HG03354 (cell line): ENCODE data around the gene APOC1.

Experiments used
- ATAC-seq: cut with Tn5 transposase; IDR thresholded peaks from one replicate; pipeline ENCODE4 v1.9.1; 2021; ENCODE audit warnings: mild to moderate bottlenecking; ENCODE audit not compliant: unreplicated experiment, poor library complexity, severe bottlenecking

APOC1 gene

DNA sequence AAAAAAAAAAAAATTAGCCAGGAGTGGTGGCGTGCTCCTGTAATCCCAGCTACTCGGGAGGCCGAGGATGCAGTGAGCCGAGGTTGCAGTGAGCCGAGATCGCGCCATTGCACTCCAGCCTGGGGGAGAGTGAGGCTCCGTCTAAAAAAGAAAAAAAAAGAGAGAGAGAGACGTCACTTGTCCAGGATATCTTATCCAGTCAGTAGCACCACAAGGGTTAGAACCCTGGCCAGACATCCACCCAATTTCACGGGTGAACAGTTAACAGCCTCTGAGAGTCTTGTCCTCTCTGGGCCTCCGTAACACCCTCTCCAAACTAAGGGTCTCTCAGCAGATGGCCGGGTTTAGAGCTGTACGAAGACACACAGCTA lies 39.9 kb downstream of the APOC1 start:
- peak; percentile 3 for ATAC-seq

GRCh38 chr19:44954649-44955504 lies 40.5 kb downstream of the APOC1 start, which contains the start of gene CLPTM1:
TSS of gene CLPTM1 (plus strand) at chr19:44955380. CDS start at chr19:44955396, 16 bp downstream.
- ATAC-seq = peak; percentile 83

DNA sequence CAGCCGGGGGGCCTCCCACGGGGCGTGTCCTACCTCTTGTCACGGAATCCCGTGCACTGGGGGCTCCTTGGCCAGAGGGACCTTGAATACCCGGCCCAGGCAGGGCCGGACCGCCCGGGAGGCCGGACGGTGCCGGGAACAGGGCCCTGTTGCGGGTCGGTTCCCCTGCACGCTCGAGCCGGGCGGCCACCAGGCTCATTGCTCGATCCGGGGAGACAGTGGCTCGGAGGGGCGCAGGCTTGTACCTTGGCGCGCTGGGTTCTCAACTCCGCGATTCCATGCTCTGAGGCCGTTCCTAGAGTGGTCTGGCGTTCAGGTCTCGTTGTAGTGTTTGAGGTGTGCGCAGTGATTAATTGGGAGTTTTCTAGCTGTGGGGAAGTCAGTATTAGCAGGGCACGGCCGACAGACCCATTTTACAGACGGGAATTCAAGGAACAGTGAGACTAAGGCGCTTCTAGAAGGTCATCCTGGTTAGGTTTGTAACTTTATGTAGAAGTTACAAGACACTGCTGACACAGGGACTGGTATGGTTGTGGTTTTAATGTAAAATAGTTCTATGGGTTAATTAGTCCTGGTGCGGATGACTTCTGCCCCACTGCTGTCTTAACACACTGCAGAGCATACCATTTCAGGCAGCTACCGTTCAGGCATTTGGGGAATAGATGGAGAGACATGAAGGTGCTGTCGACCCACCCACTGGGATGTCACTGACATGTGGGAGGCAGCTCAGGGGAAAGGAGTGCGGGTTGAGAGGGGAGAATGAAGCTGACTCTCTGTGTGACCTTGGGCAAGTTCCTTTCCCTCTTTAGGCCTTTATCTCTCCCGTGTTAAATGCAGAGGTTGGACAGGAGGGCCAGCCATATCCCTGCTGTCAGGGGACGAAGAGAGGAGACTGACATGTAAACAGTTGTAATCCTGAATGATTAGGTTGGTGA lies 41.4 kb downstream of the APOC1 start:
- no peak for ATAC-seq

GRCh38 chr19:44957526-44957925 lies 43.1 kb downstream of the APOC1 start:
- no peak for ATAC-seq

- no peak for ATAC-seq
These were observed 43.7 kb downstream of the APOC1 start for GRCh38 chr19:44958090-44958489.

- no peak for ATAC-seq
These were observed 45.3 kb downstream of the APOC1 start for GRCh38 chr19:44959691-44960090.

GRCh38 chr19:44960906-44961728 lies 46.7 kb downstream of the APOC1 start:
- ATAC-seq = no peak

DNA sequence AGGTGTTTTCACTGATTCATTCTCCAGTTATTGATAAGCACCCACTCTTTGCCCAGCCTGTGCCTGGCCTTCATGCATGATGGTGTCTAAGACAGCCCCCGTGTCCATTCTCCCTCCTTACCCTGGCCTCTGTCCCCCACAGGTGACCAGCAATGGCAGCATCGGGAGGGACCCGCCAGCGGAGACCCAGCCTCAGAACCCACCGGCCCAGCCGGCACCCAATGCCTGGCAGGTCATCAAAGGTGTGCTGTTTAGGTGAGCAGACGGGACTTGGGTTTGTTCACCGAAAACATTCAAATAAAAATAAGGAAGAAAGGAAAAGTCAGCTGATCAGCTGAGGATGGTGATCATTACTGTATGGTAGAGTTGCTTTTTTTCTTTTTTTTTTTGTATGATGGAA lies 47.4 kb downstream of the APOC1 start:
- ATAC-seq = no peak

DNA sequence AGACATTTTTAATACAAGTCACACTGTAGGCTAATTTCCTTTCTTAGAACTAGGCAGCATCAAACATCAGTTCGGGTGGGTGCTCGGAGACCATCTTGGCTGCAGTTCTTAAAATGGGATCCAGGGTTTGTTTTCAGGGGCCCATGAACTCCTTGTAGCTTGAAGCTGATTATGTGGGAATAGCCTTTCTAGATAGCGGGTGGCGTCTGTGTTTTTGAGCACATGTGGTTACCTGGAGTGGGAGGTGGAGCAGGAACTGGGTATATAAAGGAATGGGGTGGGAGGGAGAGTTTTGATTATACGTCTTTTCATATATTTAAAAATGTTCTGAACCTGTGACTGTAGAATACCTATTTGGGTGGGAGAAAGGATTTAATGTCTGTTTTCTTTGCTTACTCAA lies 53.7 kb downstream of the APOC1 start:
- no peak for ATAC-seq

GRCh38 chr19:44968670-44969069 lies 54.3 kb downstream of the APOC1 start:
- ATAC-seq = no peak
